ENCODE results near the gene CFAP54.

Gene CFAP54

DNA sequence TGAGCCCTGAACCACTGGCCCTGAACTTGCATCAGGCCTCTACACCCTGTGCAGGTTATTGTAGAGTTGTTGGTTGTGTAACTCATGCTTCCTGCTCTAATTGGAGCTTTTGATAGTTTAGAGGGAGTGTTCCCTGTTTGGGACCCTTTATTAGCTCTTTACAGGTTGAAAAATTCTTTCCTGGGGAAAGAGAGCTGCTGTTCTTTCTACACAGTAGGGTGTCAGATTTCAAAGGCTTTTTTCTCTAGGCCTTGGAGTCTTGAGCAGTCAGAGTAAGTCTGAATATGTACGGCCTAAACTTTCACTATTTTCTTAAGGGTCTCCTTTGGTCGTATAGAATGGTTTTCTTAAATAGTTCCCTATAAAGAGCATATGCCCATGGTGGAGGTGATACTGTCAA is 356.9 kb downstream of the CFAP54 start:
- no peak for DNase-seq

- DNase-seq: no peak
Observed at GRCh38 chr12:96850676-96851075, 361.3 kb downstream of the CFAP54 start.

GRCh38 chr12:96858162-96858561 is 368.8 kb downstream of the CFAP54 start:
- DNase-seq: no peak

GRCh38 chr12:96861656-96862055 is 372.3 kb downstream of the CFAP54 start:
- DNase-seq: no peak

- no peak for DNase-seq
Observed at GRCh38 chr12:96862326-96862725, 372.9 kb downstream of the CFAP54 start.

DNA sequence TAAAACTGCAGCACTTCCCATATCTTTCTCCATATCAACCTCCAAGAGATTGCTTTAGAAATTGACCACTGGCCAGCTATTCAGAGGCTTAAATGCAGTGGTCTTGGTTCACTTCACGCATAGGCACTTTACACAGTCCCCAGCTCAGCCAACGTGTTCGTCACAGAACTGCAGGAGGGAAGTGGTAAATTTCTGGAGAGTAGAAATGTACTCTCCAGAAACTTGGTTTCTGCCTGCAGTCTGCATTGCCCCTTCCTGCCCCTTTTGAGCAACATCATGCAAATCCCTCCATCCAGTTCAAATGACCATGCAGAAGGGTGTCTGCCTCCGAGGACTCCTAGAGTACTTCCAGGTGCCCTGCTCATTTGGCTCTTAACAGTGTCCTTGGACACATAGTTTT is 375.0 kb downstream of the CFAP54 start:
- DNase-seq: no peak

- DNase-seq: no peak
Observed at GRCh38 chr12:96866801-96867590, 377.6 kb downstream of the CFAP54 start.

GRCh38 chr12:96870946-96871345 is 381.6 kb downstream of the CFAP54 start:
- no peak for DNase-seq

DNA sequence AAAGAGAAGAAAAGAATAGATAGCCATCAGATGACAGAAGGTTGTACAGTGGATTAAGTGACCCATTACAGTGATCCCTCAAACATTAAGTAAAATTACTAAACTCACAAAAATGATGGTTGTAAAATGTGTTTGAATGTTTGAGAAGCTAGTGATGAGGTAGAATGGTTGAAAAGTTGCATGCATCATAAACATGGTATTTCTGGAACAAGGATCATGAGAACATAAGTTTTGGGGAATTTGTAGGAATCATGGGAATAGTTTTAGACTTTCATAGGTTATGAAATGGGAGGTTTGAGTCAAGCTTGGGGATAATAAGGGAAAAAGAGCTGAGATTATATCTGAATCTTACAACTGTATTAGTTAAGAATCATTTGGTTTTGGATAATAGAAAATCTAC is 383.6 kb downstream of the CFAP54 start:
- no peak for DNase-seq

GRCh38 chr12:96874211-96874610 is 384.8 kb downstream of the CFAP54 start:
- DNase-seq: no peak

DNA sequence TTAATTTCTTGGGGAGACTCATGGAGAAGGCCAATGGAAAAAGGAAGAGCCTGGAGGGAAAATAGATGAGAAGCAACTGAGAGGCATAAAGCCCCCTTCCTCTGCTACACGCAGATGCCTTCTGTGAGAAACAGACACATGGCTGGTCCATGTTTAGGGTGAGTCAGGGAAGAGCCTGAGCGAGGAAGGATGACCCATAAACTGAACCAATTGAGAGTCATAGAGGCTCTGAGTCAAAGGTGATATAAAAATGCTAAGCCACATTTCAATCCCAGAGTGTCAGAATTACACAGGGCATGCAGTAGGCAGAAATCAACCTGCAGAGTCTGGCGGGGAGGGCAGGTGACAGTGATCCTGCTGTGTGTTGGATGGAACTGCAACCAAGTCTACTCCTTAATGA is 387.6 kb downstream of the CFAP54 start:
- no peak for DNase-seq

DNA sequence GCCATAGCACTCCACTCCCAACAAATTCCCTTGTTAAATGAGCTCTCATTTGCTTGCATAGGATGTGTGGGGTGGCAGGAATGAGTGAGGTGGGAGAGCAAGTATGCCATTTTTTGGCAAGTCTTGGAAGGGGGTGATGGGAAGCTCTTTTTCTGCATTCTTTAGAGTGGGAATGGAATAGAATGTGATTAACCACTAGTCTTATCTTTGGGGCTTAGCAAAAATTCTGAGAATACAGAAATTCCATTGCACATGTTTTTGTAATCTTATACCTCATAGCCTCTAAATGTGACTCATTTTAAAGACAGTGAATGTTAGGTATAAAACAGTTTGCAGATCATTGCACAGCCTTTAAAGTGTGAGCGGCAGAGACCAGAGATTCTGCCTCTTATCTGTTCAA is 389.3 kb downstream of the CFAP54 start:
- no peak for DNase-seq

GRCh38 chr12:96879301-96879700 is 389.9 kb downstream of the CFAP54 start:
- DNase-seq: no peak

GRCh38 chr12:96880220-96880619 is 390.8 kb downstream of the CFAP54 start:
- DNase-seq: no peak

GRCh38 chr12:96881608-96882007 is 392.2 kb downstream of the CFAP54 start:
- no peak for DNase-seq

DNA sequence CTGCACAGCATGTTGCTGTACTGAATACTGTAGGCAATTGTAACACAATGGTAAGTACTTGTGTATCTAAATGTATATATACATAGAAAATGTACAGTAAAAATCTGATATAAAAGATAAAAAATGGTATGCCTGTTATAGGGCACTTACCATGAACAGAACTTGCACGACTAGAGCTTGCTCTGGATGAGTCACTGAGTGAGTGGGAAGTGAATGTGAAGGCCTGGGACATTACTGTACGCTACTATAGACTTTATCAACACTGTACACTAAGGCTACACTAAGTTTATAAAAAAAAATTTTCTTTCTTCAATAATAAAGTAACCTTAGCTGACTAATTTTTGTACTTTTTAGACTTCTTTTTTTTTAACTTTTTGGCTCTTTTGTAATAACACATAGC is 393.5 kb downstream of the CFAP54 start:
- no peak for DNase-seq

DNA sequence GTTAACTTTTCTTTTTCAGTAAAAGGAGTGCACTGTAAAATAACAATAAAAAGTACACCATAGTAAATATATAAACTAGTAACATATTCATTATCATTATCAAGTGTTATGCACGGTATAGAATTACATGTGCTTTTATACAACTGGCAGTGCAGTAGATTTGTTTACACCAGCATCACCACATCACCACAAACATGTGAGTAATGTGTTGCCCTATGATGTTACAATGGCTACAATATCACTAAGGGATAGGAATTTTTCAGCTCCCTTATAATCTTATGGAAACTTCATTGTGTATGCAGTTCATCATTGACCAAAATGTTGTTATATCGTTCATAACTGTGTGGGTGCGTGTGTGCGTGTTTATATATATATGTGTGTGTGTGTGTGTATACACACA is 394.2 kb downstream of the CFAP54 start:
- DNase-seq: no peak

GRCh38 chr12:96886998-96887677 is 397.8 kb downstream of the CFAP54 start:
- DNase-seq: no peak

- no peak for DNase-seq
Observed at GRCh38 chr12:96889273-96889933, 400.0 kb downstream of the CFAP54 start.

- no peak for DNase-seq
Observed at GRCh38 chr12:96890331-96890730, 401.0 kb downstream of the CFAP54 start.

- no peak for DNase-seq
Observed at GRCh38 chr12:96892104-96892503, 402.7 kb downstream of the CFAP54 start.

- no peak for DNase-seq
Observed at GRCh38 chr12:96897421-96897820, 408.0 kb downstream of the CFAP54 start.

DNA sequence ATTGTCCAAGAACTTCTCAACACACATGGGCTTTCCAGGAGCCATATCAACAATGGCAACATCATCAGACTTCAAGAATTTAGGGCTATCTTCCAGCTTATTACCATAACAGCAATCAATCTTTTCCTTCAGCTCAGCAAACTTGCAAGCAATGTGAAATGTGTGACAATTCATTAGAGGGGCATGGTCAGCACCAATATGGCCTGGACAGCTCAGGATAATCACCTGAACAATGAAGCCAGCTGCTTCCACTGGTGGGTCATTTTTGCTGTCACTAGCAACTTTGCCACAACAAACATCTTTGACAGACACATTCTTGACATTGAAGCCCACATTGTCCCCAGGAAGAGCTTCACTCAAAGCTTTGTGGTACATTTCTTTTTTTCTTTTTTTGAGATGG is 411.8 kb downstream of the CFAP54 start:
- no peak for DNase-seq

DNA sequence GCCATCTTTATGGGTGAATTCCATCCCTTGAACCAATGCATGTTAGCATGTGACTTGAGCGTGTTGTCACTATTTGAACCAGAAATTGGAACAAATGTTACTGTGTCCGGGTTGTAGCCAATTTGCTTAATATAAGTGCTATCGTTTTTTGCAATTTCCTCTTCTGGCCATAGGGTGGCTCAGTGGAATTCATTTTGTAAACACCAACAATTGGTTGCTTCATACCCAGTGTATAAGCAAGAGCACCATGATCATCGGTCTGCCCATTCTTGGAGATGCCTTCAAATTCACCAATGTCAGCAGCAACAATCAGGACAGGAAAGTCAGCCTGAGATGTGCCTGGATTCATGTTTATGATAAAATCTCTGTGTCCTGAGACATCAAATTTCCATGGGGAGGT is 412.7 kb downstream of the CFAP54 start:
- no peak for DNase-seq
